ENCODE results near the gene COL4A3. TPM values are rescaled to one million over a fixed set of nuclear protein-coding genes. Genes with fewer than 3 reads are reported as not detected.
A peak's percentile ranks its signal among the peaks of the same experiment; 100 is the strongest.

COL4A3 gene
- total RNA-seq, 4 donors from 2014 or later: 0.41 to 20.9 (median 5.1) TPM; not detected in 1

GRCh38 chr2:227320305-227321094 is 156.1 kb downstream of the COL4A3 start:
- WGBS, 2 donors (ENCODE audit: low coverage in 1 of 2): 93% methylated on average over 32 of the region's 33 CpGs; no CpG with 5 or more reads in 1 of the 2 donors
- no peak overlapping the region for H3K4me3 ChIP-seq
- in situ Hi-C loops (cut with MboI; ENCODE audit: low pct_ligation_motif_present in 1 of 4, low pct_unique_long_range_greater_than_20kb in 1 of 4, low sequenced_read_pairs in 3 of 4): no loop called here

DNA sequence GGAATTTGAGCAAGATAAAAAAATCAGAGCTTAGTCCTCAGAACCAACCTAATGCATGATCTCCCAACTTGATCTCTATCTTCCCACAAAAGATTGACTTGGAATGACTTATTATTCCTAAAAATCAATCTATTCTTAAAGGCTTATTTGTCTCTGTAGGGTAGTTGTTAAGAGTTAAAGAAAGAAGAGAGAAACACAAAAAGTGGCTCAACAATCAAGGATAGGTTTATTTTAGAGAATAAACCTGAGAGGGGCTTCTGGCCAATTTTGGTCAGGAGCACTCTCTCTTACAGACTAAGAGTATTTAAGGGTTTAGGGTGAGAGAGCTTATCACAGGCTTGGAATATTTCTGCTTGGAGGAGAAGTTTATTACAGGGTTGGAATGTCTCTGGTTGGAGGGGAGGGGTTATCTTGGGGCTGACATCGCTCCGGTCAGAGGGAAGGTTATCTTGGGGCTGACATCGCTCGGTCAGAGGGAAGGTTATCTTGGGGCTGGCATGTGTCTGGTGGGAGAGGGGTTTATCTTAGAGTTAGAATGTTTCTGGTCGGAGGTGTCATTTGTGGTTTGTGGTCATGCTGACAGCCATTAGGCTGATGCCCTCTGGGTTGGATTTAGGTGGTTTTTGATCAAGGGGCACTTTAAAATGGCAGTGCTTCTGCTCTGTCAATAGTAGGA is 158.2 kb downstream of the COL4A3 start:
- Histone ChIP-seq H3K27ac (no peak overlapping the region), H3K9me3 (no peaks in the 10 kb centered on the region), H3K4me1 (peaks cover 7 to 27% (median 12%) of the 10 kb centered on the region in 4 donors), H3K4me3 (no peak overlapping the region), H3K36me3 (no peaks in the 10 kb centered on the region), H3K27me3 (no peaks in the 10 kb centered on the region)
- no peak for DNase-seq
- 80 to 87% methylated on average over 2 to 5 of the region's 5 CpGs for WGBS, 2 donors (ENCODE audit: low coverage in 1 of 2)
- in situ Hi-C loops (cut with MboI; ENCODE audit: low pct_ligation_motif_present in 1 of 4, low pct_unique_long_range_greater_than_20kb in 1 of 4, low sequenced_read_pairs in 3 of 4): no loop called here
- intact Hi-C loops (cut with DNase I; ENCODE audit: low total_unique reads): no loop called here
- TF ChIP-seq EP300 (IDR thresholded peaks at IDR 0.05; ENCODE audit: low read depth): no peak
- no peak for TF ChIP-seq POLR2A (IDR thresholded peaks at IDR 0.05)
- no peak for TF ChIP-seq POLR2AphosphoS5 (IDR thresholded peaks at IDR 0.05)

More at GRCh38 chr2:227320305-227321094, 156.1 kb downstream of the COL4A3 start:
- Histone ChIP-seq H3K9me3 (no peaks in the 10 kb centered on the region), H3K4me1 (peaks cover 0 to 8% (median 0%) of the 10 kb centered on the region in 4 donors), H3K36me3 (no peaks in the 10 kb centered on the region), H3K27me3 (no peaks in the 10 kb centered on the region), H3K27ac (no peak overlapping the region)
- no peak for DNase-seq
- TF ChIP-seq EP300 (IDR thresholded peaks at IDR 0.05; ENCODE audit: low read depth) (no peak), POLR2A (IDR thresholded peaks at IDR 0.05) (no peak)
- TF ChIP-seq, protein P1, sequence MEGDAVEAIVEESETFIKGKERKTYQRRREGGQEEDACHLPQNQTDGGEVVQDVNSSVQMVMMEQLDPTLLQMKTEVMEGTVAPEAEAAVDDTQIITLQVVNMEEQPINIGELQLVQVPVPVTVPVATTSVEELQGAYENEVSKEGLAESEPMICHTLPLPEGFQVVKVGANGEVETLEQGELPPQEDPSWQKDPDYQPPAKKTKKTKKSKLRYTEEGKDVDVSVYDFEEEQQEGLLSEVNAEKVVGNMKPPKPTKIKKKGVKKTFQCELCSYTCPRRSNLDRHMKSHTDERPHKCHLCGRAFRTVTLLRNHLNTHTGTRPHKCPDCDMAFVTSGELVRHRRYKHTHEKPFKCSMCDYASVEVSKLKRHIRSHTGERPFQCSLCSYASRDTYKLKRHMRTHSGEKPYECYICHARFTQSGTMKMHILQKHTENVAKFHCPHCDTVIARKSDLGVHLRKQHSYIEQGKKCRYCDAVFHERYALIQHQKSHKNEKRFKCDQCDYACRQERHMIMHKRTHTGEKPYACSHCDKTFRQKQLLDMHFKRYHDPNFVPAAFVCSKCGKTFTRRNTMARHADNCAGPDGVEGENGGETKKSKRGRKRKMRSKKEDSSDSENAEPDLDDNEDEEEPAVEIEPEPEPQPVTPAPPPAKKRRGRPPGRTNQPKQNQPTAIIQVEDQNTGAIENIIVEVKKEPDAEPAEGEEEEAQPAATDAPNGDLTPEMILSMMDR (IDR thresholded peaks at IDR 0.05): no peak
- intact Hi-C loops (cut with DNase I; ENCODE audit: low total_unique reads): no loop called here

- 98% methylated on average over 4 of the region's 4 CpGs for WGBS, 2 donors (ENCODE audit: low coverage in 1 of 2)
These were observed 159.4 kb downstream of the COL4A3 start for GRCh38 chr2:227323818-227324217.

GRCh38 chr2:227324642-227324994 is 160.2 kb downstream of the COL4A3 start:
- intact Hi-C loops (cut with DNase I; ENCODE audit: low total_unique reads): no loop called here
- peaks cover 7 to 37% (median 14%) of the 10 kb centered on the region in 4 donors for H3K4me1 ChIP-seq
- no peak for DNase-seq
- in situ Hi-C loops (cut with MboI; ENCODE audit: low pct_ligation_motif_present in 1 of 4, low pct_unique_long_range_greater_than_20kb in 1 of 4, low sequenced_read_pairs in 3 of 4): no loop called here
- H3K27me3 ChIP-seq: no peaks in the 10 kb centered on the region
- 0 to 16% methylated on average over 1 to 6 of the region's 6 CpGs for WGBS, 2 donors (ENCODE audit: low coverage in 1 of 2)
- peak overlapping the region; percentile 93 to 99 (median 98) for H3K4me3 ChIP-seq
- TF ChIP-seq EP300 (IDR thresholded peaks at IDR 0.05; ENCODE audit: low read depth) (no peak), POLR2A (IDR thresholded peaks at IDR 0.05) (no peak), POLR2AphosphoS5 (IDR thresholded peaks at IDR 0.05) (no peak)
- TF ChIP-seq, protein P1 (IDR thresholded peaks at IDR 0.05): no peak
- H3K9me3 ChIP-seq: no peaks in the 10 kb centered on the region
- H3K27ac ChIP-seq: peak overlapping the region; percentile 91 to 97 (median 94)
- no peaks in the 10 kb centered on the region for H3K36me3 ChIP-seq

More at GRCh38 chr2:227323818-227324217, 159.4 kb downstream of the COL4A3 start:
- Histone ChIP-seq H3K4me1 (peaks cover 7 to 33% (median 14%) of the 10 kb centered on the region in 4 donors), H3K4me3 (no peak overlapping the region), H3K9me3 (no peaks in the 10 kb centered on the region), H3K36me3 (no peaks in the 10 kb centered on the region), H3K27ac (no peak overlapping the region), H3K27me3 (no peaks in the 10 kb centered on the region)
- no peak for DNase-seq
- in situ Hi-C loops (cut with MboI; ENCODE audit: low pct_ligation_motif_present in 1 of 4, low pct_unique_long_range_greater_than_20kb in 1 of 4, low sequenced_read_pairs in 3 of 4) (no loop called here), intact Hi-C loops (cut with DNase I; ENCODE audit: low total_unique reads) (no loop called here)
- TF ChIP-seq POLR2AphosphoS5 (IDR thresholded peaks at IDR 0.05) (no peak), POLR2A (IDR thresholded peaks at IDR 0.05) (no peak), EP300 (IDR thresholded peaks at IDR 0.05; ENCODE audit: low read depth) (no peak)
- TF ChIP-seq, protein P1 (IDR thresholded peaks at IDR 0.05): no peak
